ENCODE results near the gene CEP20.

- TF ChIP-seq GATA3 (IDR thresholded peaks at IDR 0.05; ENCODE audit: low read depth, low read length) = no peak
- TF ChIP-seq GATA2 (IDR thresholded peaks at IDR 0.05; ENCODE audit: low read depth, low read length) = no peak
Observed at GRCh38 chr16:15861996-15862395, 26.4 kb downstream of the CEP20 start.

All from SH-SY5Y (cell line).